GM18505 (cell line): ENCODE data around the gene FBP1.

Experiments used
- ATAC-seq: cut with Tn5 transposase; IDR thresholded peaks from one replicate; pipeline ENCODE4 v1.9.1; 2021; ENCODE audit not compliant: unreplicated experiment
- POLR2A ChIP-seq: IDR thresholded peaks from 4 replicates; pipeline ENCODE4 v1.6.1; 2011; ENCODE audit warnings: borderline replicate concordance; ENCODE audit not compliant: insufficient read depth, insufficient read length; ENCODE audit errors: extremely low read depth

FBP1 gene

DNA sequence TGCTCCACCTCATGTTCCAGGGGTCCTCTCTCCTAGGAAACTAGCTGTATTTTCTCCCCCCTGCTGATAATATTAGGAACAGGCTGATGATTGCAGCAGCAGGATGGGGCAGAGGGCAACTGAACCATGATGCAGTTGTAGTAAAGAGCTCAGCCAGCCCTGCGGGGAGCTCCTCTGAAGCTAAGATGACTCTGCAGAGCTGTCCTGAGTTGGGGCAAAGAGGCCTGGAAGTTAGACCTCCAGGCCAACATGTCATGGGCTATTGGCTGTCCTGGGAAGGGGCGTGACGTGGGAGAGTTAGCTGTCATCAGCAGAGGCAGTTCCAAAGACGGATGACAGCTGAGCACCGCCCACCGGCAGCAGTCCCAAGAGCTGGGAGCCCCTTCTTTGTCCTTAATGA is 6.6 kb upstream of the FBP1 start:
- ATAC-seq: no peak
- no peak for TF ChIP-seq POLR2A

DNA sequence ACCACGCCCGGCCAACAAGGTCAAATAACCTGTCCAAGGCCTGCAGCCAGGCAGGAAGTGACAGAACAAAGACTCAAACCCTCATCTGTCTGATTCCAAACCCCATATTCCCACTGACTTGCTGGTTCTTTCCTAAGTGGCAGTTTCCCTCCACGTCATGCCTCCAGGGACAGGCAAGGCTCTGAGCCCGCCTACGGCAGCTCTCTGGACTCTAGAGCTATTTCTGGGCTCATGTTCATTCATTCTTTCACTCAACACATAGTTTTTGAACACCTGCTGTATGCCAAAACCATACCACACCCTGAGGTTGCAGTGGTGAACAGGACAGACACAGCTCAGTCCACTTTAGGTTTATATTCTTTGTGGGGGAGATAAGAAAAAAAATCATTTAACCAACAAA is 5.2 kb upstream of the FBP1 start:
- TF ChIP-seq POLR2A: no peak
- no peak for ATAC-seq

DNA sequence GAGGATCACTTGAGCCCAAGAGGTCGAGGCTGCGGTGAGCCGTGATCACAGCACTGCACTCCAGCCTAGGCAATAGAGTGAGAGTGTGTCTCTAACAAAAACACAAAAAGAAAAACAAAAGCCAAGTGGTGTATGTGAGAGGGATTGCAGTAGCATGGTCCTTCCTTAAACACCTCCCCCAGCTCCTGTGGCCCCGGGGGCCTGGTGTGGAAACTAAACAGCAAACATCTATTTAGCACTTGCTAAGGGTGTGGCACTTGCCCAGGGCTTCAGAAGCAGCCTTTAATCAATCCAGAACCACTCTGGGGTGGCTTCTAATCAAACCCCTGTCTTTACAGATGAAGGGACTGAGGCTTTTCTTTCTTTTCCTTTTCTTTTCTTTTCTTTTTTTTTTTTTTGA is 4.4 kb upstream of the FBP1 start:
- no peak for TF ChIP-seq POLR2A
- ATAC-seq: no peak

DNA sequence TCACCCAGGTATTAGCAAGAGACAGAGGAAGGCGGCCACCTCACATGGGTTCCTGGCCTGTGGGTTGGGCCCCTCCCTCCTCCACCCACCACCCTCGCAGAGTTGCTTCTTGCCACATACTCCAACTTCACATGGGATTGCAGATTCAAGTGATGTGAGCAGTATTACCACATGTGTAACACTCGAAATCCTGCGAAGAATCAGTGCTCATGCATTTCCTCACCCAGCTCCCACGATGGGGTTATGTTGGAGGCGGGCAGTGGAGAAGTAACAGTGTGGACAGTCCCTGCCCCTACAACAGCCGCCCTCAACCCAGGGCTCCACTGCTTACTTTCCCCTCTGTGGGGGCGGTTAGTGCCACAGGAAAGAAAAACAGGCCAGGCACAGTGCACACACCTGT is 3.9 kb upstream of the FBP1 start:
- no peak for TF ChIP-seq POLR2A
- ATAC-seq: no peak

DNA sequence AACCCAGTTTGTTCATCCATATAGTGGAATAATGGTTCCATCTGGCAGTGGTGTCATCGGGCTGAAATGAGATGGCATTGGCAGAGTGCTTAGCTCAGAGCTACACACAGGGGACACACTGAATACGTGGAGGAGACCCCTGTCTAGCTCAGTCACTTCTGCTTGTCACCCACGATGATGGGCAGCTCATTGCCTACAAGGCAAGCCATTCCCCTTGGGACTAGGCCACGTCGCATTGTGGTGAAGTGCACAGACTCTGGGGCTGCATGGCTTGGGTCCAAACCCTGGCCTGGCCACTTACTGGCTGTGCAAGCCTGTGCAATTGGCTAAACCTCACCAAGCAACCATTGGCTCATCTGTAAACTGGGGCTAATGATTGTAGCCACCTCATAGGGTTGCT is 3.2 kb upstream of the FBP1 start:
- ATAC-seq: no peak
- TF ChIP-seq POLR2A: no peak

DNA sequence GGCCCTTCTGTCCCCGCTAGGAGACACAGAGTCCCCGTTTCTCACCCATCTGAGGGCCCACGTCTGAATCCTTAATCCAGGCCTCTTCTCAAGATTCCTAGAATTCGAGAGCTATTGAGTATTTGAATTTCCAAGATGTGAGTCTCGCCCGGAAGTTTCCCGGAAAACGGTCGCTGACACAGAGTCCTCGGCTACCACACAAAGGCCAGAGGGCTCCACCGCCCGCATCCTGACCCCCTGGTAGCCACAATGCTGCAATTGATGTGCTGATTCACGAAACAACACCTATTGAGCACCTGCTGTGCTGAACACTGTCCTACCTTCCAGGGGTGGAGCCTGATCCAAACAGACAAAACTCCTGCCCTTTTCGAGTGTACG is 670 bp upstream of the FBP1 start:
- no peak for ATAC-seq
- no peak for TF ChIP-seq POLR2A

DNA sequence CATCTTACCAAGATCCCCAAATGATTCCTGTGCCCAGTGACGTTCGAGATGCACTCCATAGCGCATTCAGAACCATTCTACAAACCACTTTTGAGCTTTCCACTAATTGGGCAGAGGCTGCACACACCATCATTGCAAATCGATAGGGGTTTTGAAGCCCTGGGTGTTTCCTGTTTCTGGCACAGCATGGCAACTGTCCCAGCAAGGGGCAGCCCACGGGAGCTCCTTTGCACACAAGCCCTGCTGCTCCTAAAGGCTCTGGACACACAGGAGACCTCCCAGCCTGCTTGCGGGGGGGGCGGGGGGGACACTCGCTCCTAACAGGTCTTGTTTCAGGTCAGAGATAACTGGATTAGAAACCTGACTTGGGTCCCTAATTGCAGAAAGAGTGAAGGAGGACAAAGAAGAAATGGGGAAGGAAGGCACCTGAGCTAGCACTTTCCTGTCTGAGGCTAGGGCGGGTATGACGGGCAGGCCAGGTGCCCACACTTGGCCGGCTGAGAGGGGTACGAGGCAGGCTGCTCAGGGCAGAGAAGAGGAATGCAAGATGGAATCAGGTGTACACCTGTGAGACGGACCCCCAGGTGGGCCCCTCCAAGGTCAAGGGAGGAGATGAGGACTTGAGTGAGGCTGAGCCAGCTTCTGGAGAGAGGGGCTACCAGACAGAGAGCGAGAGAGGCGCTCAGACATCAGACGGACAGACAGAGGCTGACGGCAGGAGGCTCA is 820 bp downstream of the FBP1 start:
- no peak for ATAC-seq
- TF ChIP-seq POLR2A: no peak

DNA sequence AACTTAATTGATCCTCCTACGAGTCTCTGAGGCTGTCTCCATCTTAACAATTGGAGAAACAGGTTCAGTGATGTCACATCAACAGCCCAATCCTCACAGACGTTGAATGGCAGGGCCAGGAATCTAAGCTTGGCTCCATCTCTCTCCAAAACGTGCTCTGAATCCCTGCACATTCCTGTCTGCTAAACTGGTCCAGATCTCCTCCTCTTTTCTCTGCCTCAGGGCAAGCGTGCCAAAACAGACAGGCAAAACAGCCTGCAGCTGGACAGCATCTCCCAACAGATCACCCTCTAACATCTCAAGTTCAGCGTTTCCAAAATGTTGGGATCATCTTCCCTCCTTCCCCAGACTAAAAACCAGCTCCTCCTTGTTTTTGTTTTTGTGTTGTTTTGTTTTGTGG is 6.6 kb downstream of the FBP1 start:
- TF ChIP-seq POLR2A: no peak

DNA sequence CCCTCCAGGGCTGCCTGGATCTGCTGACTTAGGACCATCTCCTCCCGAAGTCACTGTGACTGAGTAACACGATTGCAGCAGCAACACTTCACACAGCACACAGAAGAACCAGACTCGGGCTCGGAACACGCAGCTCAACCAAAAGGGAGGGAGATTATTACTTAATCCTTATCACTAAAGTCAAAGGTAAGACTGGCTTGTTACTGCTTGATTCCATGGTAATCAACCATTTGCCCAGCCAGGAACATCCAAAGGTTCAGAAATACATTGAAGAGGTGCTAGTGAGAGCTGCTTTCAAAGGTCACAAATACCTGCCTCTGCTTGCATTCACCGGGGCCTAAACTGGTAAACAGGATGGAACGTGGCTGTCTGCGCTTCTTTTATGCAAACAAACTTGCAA is 7.7 kb downstream of the FBP1 start:
- no peak for TF ChIP-seq POLR2A
- no peak for ATAC-seq

More for the DNA sequence above, 6.6 kb downstream of the FBP1 start:
- ATAC-seq: no peak

DNA sequence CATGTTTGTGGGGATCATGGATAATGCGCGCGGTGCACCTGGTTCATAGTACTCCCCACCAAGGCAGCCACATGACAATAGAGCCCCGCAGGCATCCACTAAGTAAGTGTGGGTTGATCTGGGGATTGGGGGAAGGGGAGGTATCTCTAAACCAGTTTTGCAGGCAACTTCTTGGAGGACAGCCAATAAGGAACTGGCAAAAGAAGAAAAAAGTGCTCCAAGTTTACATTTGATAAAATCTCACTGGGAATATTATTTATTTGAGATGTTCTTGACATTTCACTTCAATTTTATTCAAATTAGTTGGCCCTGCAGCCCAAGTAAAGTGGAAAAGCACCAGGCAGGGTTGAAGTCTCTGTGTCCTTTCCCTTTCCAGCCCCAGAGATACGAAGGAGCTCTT is 8.5 kb downstream of the FBP1 start:
- no peak for ATAC-seq
- TF ChIP-seq POLR2A: no peak

DNA sequence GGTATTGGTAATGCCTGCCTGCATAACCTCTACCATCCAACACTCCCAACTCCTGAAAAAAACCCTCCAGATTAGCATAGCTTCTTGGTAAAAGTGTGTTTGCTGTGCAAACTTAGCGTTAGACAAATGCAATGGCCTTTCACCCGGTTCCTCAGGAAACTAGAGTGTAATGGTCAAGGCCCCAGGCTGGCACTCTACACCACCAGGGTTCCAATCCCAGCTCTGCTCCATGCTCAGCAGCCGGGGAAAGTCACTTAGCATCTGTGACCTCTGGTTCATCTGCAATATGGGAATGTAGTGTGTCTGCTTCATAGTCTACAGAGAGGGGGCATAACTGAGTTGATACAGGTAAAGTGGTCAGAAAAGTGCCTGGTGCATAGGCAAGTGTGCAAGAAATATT is 9.0 kb downstream of the FBP1 start:
- no peak for ATAC-seq
- no peak for TF ChIP-seq POLR2A

DNA sequence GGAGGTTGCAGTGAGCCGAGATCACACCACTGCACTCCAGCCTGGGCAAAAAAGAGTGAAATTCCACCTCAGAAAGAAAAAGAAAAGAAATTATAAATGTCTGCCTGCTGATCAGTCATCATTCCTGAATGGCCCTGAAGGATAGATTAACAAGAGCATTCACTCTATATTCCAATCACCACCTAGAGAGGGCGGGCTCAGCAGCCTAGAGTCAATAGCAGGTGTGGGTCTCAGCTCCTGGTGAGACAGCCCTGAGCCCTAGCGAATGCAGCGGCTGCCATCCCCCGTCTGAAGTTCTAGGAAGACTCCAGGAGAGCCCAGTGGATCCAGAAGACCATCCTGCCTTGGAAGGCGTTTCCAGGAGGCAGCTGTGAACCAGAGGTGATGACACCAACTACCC is 12.0 kb downstream of the FBP1 start:
- ATAC-seq: no peak
- no peak for TF ChIP-seq POLR2A

DNA sequence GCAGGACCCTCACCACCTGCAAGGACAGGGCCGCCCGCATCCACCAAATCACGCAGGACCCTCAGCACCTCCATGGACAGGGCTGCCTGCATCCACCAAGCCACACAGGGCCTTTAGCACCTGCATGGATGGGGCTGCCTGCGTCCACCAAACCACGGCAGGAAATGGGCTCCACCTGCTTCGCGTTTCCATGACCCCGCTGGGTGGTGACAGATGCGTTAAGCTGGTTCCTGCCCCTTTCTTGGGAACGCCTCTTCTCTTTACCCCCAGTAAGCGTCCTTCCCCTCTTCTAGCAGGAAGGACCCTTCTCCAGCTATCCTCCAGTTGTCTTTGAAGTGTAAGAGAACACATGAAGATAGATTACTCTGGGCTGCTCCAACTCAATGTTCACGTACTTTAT is 13.5 kb downstream of the FBP1 start:
- TF ChIP-seq POLR2A: no peak
- ATAC-seq: no peak

DNA sequence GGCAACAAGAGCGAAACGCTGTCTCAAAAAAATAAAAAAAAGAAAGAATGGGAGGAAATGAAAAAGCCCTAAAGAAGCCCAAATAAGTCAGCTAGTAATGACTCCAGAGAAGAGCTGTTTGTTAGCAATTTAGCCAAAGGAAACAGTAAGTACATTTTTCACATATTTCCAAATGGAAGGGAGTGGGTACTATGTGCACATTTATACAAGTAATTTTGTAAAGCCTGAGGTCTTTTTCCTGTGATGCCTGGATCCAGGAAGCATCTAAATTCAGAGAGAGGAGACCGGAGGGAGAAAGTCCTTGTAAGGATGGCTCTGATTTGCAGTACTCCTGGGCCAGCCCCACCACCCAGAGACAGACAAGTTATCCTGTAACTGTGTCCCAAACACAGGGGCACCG is 14.7 kb downstream of the FBP1 start:
- no peak for ATAC-seq
- no peak for TF ChIP-seq POLR2A

DNA sequence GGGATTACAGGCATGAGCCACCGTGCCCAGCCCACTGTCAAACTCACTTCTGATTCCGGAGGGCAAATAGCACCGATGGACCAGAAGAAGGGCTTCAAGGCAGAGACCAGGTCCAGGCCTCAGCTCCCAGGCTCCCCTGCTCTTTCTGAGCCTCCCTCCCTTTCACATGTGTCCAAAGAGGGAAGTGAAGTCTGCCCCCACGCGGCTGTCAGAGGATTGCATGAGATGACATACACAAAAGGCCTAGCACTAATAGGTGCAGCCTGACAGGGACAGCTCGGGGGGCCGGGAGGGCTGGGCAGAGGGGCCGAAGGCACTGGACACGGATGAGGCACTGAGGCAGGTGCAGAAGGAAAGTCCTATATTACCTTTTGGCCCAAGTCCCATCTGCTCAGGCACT is 16.1 kb downstream of the FBP1 start:
- TF ChIP-seq POLR2A: no peak
- ATAC-seq: no peak

DNA sequence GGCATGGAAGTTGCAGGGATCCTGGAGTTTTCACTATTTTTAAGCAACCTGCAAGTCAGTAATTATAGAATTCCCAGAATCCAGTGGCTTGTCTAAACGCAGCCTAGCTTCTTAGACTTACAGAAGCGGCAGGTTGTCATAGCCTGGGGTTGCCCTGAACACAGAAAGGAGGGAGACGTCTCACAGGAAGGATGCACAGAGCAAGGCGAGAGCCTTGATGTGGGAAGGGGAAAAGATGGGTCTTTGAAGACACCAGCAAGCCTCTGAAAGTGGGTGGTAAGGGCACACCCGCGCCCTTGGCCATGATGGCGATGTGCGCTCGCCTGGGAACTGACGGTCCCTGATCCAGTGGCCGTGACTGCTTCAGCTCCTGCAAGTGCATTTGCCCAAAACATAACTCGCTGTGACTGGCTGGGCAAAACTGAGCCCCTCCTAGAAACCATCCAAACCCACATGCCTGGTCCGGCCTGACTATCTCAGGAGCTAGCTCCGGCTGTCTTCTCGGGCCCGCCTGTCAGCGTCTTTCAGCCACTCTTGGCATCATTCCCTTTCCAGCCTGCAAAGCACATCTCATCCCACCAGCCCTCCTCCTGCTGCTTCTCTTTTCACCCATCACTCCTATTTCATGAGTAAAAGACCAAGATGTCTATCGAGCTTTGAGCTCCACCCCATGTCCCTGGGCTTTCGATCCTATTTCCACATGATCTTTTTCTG is 17.1 kb downstream of the FBP1 start:
- ATAC-seq: no peak
- no peak for TF ChIP-seq POLR2A

DNA sequence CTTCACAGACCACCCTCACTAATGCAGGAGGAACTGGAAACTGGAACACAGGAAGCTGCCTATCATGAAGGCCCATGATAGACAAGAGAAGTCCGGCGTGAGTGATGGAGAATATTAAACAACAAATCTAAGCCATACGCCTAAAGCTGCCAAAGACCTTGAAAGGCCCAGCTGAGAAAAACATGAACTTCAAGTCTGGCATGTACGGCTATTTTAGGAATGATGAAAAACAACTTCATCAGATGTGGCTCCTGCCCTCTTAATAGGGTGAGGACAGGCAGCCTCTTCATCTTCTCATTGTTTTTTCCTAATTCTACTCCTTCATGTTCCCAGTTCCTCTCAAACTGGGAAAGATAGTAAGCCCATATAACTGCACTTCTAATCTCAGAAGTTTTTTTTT is 20.3 kb downstream of the FBP1 start:
- no peak for ATAC-seq
- TF ChIP-seq POLR2A: no peak
